ENCODE results near the gene CAPN15.

The CAPN15 gene

GRCh38 chr16:521381-522210 is 5.9 kb upstream of the CAPN15 start:
- no peak for TF ChIP-seq POLR2AphosphoS5 (IDR thresholded peaks at IDR 0.05; ENCODE audit: low read depth, low read length)
- TF ChIP-seq TAF1 (IDR thresholded peaks at IDR 0.05; ENCODE audit: borderline replicate concordance, low read depth, low read length) = no peak
- TF ChIP-seq POLR2A (IDR thresholded peaks at IDR 0.05; ENCODE audit: low read depth, low read length) = no peak
- no peak for FAIRE-seq
- DNase-seq (ENCODE audit: insufficient read length) = no peak

GRCh38 chr16:522320-523096 is 5.0 kb upstream of the CAPN15 start:
- DNase-seq (ENCODE audit: insufficient read length) (no peak), FAIRE-seq (no peak)
- no peak for TF ChIP-seq TAF1 (IDR thresholded peaks at IDR 0.05; ENCODE audit: borderline replicate concordance, low read depth, low read length)
- TF ChIP-seq POLR2A (IDR thresholded peaks at IDR 0.05; ENCODE audit: low read depth, low read length) = no peak
- TF ChIP-seq POLR2AphosphoS5 (IDR thresholded peaks at IDR 0.05; ENCODE audit: low read depth, low read length) = no peak

- FAIRE-seq = no peak
- TF ChIP-seq POLR2A (IDR thresholded peaks at IDR 0.05; ENCODE audit: low read depth, low read length) (no peak), POLR2AphosphoS5 (IDR thresholded peaks at IDR 0.05; ENCODE audit: low read depth, low read length) (no peak), TAF1 (IDR thresholded peaks at IDR 0.05; ENCODE audit: borderline replicate concordance, low read depth, low read length) (no peak)
- no peak for DNase-seq (ENCODE audit: insufficient read length)
Observed at GRCh38 chr16:523097-523741, 4.3 kb upstream of the CAPN15 start.

GRCh38 chr16:524274-525040 is 3.1 kb upstream of the CAPN15 start:
- TF ChIP-seq POLR2AphosphoS5 (IDR thresholded peaks at IDR 0.05; ENCODE audit: low read depth, low read length) (no peak), TAF1 (IDR thresholded peaks at IDR 0.05; ENCODE audit: borderline replicate concordance, low read depth, low read length) (no peak), POLR2A (IDR thresholded peaks at IDR 0.05; ENCODE audit: low read depth, low read length) (no peak)
- no peak for FAIRE-seq
- no peak for DNase-seq (ENCODE audit: insufficient read length)

- TF ChIP-seq POLR2A (IDR thresholded peaks at IDR 0.05; ENCODE audit: low read depth, low read length) = no peak
- peak; percentile 19; the same call in 1 of the 2 replicates for TF ChIP-seq POLR2AphosphoS5 (IDR thresholded peaks at IDR 0.05; ENCODE audit: low read depth, low read length)
- FAIRE-seq = no peak
- DNase-seq (ENCODE audit: insufficient read length) = no peak
Observed at GRCh38 chr16:525123-525519, 2.4 kb upstream of the CAPN15 start.

GRCh38 chr16:525520-526180 is 1.9 kb upstream of the CAPN15 start:
- no peak for TF ChIP-seq TAF1 (IDR thresholded peaks at IDR 0.05; ENCODE audit: borderline replicate concordance, low read depth, low read length)
- TF ChIP-seq POLR2A (IDR thresholded peaks at IDR 0.05; ENCODE audit: low read depth, low read length) = 0 out of 2 replicates have a peak, but pooled peaks have one; percentile 30
- peak; percentile 48; the same call in 1 of the 2 replicates for TF ChIP-seq POLR2AphosphoS5 (IDR thresholded peaks at IDR 0.05; ENCODE audit: low read depth, low read length)
- FAIRE-seq (peak; percentile 51), DNase-seq (ENCODE audit: insufficient read length) (no peak)

- FAIRE-seq = peak; percentile 21
- peak; percentile 55; the same call in 1 of the 2 replicates for TF ChIP-seq POLR2AphosphoS5 (IDR thresholded peaks at IDR 0.05; ENCODE audit: low read depth, low read length)
- no peak for TF ChIP-seq POLR2A (IDR thresholded peaks at IDR 0.05; ENCODE audit: low read depth, low read length)
- DNase-seq (ENCODE audit: insufficient read length) = no peak
Observed at GRCh38 chr16:526181-527014, 1.1 kb upstream of the CAPN15 start.

GRCh38 chr16:528111-529011 is 849 bp downstream of the CAPN15 start:
- FAIRE-seq (no peak), DNase-seq (ENCODE audit: insufficient read length) (no peak)
- no peak for TF ChIP-seq TAF1 (IDR thresholded peaks at IDR 0.05; ENCODE audit: borderline replicate concordance, low read depth, low read length)
- peak; percentile 21; the same call in 1 of the 2 replicates for TF ChIP-seq POLR2A (IDR thresholded peaks at IDR 0.05; ENCODE audit: low read depth, low read length)

GRCh38 chr16:529012-529575 is 1.6 kb downstream of the CAPN15 start:
- TF ChIP-seq POLR2AphosphoS5 (IDR thresholded peaks at IDR 0.05; ENCODE audit: low read depth, low read length) = no peak
- TF ChIP-seq POLR2A (IDR thresholded peaks at IDR 0.05; ENCODE audit: low read depth, low read length) = no peak
- TF ChIP-seq TAF1 (IDR thresholded peaks at IDR 0.05; ENCODE audit: borderline replicate concordance, low read depth, low read length) = no peak
- no peak for FAIRE-seq

More at GRCh38 chr16:529012-529575, 1.6 kb downstream of the CAPN15 start:
- DNase-seq (ENCODE audit: insufficient read length) = no peak
